Loucy (cell line): Measurements from ENCODE around the gene NUDT7.

Experiments used
- CTCF ChIP-seq: fragments of 200-600 bp; sonication (generic); conservative IDR thresholded peaks from 2 replicates; pipeline ENCODE4 v1.5.1; 2014; ENCODE audit warnings: mild to moderate bottlenecking, antibody characterized with exemption, low read length
- EZH2phosphoT487 ChIP-seq: fragments of 200-600 bp; IDR thresholded peaks from 2 replicates; pipeline ENCODE4 v1.6.1; 2018; ENCODE audit warnings: antibody characterized with exemption, mild to moderate bottlenecking, moderate library complexity, borderline replicate concordance

GRCh38 chr16:77749415-77749814 lies 27.1 kb downstream of the NUDT7 start:
- TF ChIP-seq CTCF = no peak
- no peak for TF ChIP-seq EZH2phosphoT487
